ENCODE data around the gene CC2D1A.
"Not testable (repeated sequence)": the region's sequence is repeated elsewhere in the genome, so short reads cannot be mapped to it uniquely, and the experiment has no call there.

Gene CC2D1A

GRCh38 chr19:13909430-13909829 is 3.4 kb downstream of the CC2D1A start:
- DNase-seq = no peak

- DNase-seq = no peak
Observed at GRCh38 chr19:13913352-13913751, 7.4 kb downstream of the CC2D1A start.

GRCh38 chr19:13914777-13915176 is 8.8 kb downstream of the CC2D1A start:
- no peak for DNase-seq

- no peak for DNase-seq
Observed at GRCh38 chr19:13917888-13918406, 11.9 kb downstream of the CC2D1A start.

- no peak for DNase-seq
Observed at GRCh38 chr19:13918726-13919411, 12.9 kb downstream of the CC2D1A start.

- no peak for DNase-seq
Observed at GRCh38 chr19:13920524-13920923, 14.5 kb downstream of the CC2D1A start.

- peak in 1 of 2 experiments; percentile 43 for DNase-seq
Observed at GRCh38 chr19:13920940-13921747, 15.1 kb downstream of the CC2D1A start.

- DNase-seq = not testable (repeated sequence)
Observed at GRCh38 chr19:13922118-13922517, 16.1 kb downstream of the CC2D1A start.

- DNase-seq = no peak
Observed at GRCh38 chr19:13923194-13923987, 17.4 kb downstream of the CC2D1A start.

GRCh38 chr19:13926010-13926409 is 20.0 kb downstream of the CC2D1A start:
- DNase-seq = no peak

- no peak for DNase-seq
Observed at GRCh38 chr19:13926715-13927114, 20.7 kb downstream of the CC2D1A start.

- DNase-seq = no peak
Observed at GRCh38 chr19:13929340-13929739, 23.3 kb downstream of the CC2D1A start.

GRCh38 chr19:13929956-13930355 is 24.0 kb downstream of the CC2D1A start:
- no peak for DNase-seq

- no peak for DNase-seq
Observed at GRCh38 chr19:13930402-13930801, 24.4 kb downstream of the CC2D1A start.

- no peak for DNase-seq
Observed at GRCh38 chr19:13931391-13932148, 25.6 kb downstream of the CC2D1A start.

- no peak for DNase-seq
Observed at GRCh38 chr19:13932149-13932637, 26.2 kb downstream of the CC2D1A start.

- DNase-seq = no peak
Observed at GRCh38 chr19:13932911-13933393, 27.0 kb downstream of the CC2D1A start.

GRCh38 chr19:13934785-13935109 is 28.7 kb downstream of the CC2D1A start:
- no peak for DNase-seq

GRCh38 chr19:13935765-13936510 is 29.9 kb downstream of the CC2D1A start:
- DNase-seq = no peak

- DNase-seq = no peak
Observed at GRCh38 chr19:13937479-13938300, 31.7 kb downstream of the CC2D1A start.

All from NCI-H2081 (cell line).